NCI-H524 treated with DMSO at 0.1 percent for 48 hours (cell line): ENCODE data around the gene BACH2.
"Not testable (repeated sequence)": the region's sequence is repeated elsewhere in the genome, so short reads cannot be mapped to it uniquely, and the experiment has no call there.

Experiments
- DNase-seq: peaks from one replicate; lab custom pipeline; 2025; lab: John Stamatoyannopoulos, UW

Gene BACH2

DNA sequence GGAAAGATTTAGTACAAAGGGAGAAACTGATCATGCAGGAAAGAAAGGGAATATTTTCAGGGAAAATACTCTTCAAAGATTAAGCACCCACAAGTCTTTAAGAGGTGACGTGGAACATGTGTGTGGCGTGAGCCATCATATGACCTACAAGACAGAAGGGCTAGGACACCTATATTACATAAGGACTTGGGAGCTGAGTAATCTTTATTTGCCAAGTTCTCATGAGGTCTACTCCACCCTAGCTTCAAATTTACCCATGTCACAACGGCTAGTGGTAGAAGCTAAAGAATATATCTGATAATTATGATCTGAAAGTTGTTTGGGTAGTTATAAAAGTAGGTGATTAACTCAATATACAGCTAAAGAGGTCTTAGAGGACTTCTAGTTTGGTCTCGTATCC is 234.6 kb downstream of the BACH2 start:
- DNase-seq = no peak

DNA sequence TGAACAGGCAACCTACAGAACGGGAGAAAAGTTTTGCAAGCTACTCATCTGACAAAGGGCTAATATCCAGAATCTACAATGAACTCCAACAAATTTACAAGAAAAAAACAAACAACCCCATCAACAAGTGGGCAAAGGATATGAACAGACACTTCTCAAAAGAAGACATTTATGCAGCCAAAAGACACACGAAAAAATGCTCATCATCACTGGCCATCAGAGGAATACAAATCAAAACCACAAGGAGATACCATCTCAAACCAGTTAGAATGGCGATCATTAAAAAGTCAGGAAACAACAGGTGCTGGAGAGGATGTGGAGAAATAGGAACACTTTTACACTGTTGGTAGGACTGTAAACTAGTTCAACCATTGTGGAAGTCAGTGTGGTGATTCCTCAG is 237.5 kb downstream of the BACH2 start:
- DNase-seq = not testable (repeated sequence)

DNA sequence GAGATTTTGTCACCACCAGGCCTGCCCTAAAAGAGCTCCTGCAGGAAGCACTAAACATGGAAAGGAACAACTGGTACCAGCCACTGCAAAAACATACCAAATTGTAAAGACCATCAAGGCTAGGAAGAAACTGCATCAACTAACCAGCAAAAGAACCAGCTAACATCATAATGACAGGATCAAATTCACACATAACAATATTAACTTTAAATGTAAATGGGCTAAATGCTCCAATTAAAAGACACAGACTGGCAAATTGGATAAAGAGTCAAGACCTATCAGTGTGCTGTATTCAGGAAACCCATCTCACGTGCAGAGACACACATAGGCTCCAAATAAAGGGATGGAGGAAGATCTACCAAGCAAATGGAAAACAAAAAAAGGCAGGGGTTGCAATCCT is 240.7 kb downstream of the BACH2 start:
- DNase-seq = not testable (repeated sequence)

DNA sequence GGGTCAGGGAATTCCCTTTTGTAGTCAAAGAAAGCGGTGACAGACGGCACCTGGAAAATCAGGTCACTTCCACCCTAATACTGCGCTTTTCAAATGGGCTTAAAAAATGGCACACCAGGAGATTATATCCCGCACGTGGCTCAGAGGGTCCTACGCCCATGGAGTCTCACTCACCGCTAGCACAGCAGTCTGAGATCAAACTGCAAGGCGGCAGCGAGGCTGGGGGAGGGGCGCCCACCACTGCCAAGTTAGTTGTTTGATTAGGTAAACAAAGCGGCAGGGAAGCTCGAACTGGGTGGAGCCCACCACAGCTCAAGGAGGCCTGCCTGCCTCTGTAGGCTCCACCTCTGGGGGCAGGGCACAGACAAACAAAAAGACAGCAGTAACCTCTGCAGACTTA is 242.4 kb downstream of the BACH2 start:
- DNase-seq = not testable (repeated sequence)

DNA sequence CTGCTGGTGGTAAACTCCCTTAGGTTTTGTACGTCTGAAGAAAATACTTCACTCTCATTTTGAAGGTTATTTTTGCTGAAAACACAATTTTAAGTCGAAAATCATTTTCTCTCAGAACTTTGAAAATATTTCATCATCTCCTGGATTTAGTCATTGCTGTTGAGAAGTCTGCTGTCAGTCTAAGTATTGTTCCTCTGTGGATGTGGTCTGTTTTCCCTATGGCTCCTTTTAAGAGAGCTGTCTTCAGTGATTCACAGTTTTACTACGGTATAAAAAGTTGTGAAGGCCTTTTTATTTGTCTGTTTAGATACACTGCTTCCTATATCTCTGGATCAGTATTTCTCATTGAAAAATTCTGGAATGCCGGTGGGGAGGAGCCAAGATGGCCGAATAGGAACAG is 243.0 kb downstream of the BACH2 start:
- DNase-seq = no peak

DNA sequence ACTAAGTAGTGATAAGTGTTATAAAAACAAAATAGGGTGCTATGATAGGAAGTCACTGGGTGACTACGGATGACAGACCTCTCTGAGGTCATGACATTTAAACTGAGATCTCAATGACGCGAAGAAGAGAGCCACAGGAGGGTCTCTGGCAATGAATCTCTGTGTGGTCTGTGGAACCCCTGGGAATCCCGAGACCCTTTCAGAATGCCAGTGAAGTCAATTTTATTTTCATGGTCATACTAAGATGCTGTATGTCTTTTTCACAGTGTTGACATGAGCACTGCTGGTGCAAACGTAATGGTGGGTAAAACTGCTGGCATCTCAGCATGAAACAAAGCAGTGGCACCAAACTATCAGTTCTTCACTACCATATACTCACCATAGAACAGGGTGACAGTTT is 247.3 kb downstream of the BACH2 start:
- DNase-seq = no peak

DNA sequence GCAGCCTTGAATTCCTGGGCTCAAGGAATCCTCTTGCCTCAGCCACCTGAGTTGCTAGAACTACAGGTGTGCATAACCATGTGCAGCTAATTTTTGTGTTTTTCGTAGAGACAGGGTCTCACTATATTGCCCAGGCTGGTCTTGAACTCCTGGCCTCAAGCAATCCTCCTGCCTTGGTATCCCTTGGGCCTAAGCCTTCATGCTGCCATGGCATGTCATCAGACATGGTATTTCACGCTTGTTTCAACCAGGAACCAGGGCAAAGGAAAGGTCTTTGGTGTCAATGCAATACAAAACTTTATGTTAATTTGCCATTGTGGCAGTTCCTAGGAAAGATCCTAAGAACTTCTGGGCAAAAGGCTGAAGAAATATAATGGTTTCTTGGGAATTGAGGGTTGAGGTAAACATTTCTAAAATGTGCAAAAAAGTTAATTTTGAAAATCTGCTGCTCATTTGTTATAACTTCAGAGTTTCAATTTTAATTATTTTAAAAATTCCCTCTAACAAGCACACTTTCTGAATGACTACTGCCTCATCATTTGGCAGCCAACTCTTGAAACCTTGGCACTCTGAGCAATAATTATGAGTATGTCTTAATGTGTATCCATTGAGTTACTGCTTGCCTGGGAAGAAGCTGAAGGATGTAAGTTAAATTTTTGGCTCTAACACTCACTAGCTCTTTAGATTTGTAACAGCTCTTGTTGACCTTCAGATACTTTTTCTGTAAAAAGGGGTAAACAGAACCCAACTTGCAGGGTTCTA is 248.3 kb downstream of the BACH2 start:
- no peak for DNase-seq

DNA sequence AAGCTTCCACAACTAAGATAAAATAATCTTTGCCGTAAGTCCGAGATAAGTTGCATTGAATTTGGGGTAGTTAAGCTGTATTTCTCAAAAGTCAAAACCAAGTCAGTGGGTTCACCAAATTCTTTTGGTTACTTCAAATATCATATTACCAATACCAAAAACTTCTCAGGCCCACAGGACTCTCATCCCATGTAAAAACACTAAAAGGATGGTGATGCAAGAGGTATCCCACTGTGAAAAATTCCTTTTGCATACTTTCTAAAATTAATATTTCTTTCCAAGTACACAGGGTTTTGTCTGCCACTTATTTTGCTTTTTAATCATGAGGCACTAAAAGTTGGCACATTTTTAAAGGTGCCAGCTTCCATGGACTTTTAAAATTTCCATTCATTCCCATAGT is 251.1 kb downstream of the BACH2 start:
- no peak for DNase-seq

DNA sequence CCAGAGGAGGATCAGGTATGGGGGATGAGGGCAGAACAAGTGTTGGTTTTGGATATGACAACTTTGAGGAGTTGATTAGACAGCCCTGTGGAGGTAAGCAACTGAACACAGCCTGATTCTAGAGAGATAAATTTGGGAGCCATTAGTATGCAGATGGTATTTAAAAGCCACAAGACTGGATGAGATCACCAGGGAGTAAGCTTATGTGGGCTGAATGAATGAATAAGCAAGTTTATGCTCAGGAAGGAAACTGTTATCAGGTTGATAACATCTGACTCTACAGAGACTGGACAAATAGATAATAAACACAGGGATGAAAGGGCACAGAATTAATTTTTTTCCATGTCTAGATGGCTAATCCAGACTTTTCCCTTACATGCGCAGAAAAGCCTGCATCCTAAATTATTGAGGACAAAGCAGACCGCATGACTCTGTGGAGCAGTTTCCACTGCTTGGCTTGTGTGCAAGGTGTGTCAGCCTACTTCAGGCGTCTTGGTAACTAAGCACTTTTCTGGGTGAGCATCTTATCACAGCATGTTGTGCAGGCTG is 251.7 kb downstream of the BACH2 start:
- no peak for DNase-seq

DNA sequence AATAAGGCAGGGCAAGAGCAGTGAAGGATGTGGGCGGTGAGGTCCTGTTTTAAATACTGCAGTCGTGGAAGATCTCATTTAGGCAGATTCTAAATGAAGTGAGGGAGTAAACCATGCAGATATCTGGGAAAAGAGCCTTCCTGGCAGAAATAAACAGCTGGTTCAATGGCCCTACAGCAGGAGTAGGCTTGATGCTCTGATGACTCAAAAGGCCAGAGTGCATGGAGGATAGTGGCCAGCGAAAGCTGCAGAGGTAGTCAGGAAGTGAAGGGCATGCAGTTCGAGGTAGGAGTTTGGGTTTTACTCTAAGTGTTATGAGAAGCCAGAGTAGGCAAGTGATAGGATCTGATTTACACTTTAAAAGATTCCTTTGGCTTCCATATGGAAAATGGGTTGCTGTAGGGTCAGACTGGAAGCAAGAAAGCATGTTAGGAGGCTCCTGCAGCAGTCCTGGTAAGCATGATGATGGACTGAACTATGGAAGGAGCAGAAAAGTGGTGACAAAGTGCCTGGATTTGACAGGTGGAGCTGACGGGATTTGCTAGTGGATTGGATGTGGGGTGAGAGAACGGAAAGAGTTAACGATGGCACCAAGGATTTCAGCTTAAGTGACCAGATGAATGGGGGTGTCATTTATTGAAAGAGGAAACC is 252.3 kb downstream of the BACH2 start:
- DNase-seq = no peak

DNA sequence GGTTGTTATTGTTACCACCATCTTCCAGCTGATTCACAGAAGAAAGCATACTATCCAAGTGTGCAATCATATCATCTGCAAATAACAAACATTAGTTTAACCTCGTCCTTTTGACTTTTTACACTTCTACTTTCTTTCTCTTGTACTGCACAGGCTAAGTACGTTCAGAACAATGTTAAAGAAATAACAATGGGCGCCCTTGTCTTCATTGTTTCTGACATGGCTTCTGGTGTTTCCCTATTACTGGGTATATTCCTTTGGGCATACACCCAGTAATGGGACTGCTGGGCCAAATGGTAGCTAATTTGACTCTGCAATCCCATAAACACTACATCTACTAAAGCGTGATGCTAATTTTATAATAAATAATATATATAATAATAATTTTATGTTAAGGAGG is 255.7 kb downstream of the BACH2 start:
- no peak for DNase-seq

DNA sequence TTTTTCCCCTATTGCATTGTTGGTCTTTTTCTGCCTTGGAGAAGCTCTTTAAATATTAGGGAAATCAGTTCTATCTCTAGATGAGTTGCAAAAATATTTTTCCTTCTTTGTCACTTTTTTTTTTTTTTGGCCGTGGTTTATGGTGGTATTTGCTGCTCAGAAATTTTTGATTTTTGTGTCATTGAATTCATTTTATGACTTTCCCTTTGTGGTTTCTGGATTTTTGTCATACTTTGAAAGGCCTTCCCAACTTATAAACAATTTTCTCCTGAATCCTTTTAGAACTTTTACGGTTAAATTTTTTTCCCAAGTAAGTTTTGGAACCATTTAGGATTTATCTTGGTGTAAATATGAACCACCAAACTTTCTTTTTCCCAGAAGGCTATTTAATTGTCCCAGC is 256.7 kb downstream of the BACH2 start:
- DNase-seq = no peak

DNA sequence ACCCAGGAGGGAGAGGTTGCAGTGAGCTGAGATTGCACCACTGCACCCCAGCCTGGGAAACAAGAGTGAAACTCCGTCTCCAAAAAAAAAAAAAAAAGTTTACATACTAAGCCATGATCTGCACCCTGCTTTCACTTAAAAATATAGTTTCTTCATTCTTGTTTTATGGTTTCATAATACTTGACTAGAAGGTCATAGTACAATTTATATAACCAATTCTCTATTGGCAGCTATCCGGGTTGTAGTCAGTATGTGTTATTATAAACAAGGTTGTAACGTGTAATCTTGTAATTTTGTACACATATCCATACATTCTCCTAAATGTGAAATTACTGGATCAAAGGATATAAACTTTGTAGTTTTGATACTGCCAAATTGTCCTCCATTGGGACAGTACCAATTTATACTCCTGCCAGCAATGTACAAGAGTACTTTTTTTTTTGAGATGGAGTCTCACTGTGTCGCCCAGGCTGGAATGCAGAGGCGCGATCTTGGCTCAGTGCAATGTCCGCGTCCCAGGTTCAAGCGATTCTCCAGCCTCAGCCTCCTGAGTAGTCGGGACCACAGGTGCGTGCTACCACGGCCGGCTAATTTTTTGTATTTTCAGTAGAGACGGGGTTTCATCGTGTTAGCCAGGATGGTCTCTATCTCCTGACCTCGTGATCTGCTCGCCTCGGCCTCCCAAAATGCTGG is 257.5 kb downstream of the BACH2 start:
- no peak for DNase-seq

DNA sequence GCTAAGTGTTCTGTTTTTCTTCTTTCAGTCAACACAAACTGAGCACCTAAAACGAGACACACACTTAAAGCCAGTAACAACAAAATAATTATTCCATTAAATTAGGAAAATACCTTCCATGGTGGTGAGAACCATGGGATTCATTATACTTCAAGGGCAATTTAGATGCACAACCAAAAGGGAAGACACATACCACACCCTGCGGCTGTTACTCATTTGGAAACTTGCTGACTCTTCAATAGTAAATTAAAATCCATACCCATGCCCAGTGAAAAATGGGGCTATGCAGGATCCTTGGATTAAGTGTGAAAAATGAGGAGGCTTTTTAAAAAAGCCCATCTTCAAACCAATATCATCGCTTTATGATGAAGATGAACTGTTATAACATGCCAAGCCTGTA is 259.7 kb downstream of the BACH2 start:
- DNase-seq = no peak

DNA sequence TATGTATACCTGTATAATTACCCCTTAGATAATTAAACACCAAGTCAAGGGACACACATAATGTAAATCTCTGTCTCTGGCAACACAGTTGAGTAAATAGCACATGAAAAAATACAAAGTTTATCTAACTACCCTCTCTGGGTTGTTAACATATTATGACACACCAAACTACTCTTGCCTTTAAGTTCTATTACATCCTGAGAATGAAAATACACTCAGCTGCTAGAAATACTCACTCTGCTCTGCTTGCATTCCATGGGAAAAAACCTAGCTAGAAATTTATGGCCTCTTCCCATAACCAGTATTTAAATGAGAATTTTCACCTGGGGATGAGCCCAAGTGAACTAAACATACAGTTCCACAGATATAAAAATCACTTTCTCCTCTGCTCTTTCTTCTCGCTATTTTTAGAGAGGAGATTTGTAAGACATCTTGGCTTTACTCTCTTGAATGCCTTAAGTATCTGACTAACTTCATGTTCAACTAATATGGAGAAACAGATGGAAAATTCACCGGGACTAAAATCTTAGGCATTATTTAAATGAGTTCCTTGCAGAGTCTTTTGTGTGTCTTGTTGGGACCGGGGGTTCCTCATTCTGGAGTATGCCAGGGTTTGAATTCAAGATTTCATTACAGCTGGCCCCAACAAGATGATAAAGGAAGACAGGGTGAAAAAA is 261.5 kb downstream of the BACH2 start:
- DNase-seq = no peak

DNA sequence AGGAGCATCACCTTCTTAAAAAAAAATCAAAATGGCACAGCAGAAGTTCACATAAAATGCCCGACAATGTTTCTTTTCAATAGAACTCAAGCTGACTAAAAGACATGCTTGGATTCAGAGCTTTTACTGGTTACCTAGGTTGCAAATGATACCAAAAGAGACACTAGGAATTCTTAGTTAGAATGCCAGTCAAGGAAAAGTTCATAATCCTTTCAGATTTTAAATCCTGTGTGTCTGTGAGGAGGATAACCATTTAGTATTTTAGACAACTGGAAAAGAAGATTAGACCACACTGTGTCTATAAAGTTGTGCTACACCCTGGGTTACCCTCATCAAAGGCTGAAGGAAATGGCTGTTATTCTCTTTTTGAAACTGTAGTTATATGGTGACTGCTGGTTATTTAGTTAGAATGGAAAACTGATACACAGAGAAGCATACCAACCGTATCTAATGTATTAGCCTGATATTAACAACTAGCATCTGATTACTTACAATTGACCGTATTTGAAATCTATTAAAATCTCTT is 262.8 kb downstream of the BACH2 start:
- no peak for DNase-seq

DNA sequence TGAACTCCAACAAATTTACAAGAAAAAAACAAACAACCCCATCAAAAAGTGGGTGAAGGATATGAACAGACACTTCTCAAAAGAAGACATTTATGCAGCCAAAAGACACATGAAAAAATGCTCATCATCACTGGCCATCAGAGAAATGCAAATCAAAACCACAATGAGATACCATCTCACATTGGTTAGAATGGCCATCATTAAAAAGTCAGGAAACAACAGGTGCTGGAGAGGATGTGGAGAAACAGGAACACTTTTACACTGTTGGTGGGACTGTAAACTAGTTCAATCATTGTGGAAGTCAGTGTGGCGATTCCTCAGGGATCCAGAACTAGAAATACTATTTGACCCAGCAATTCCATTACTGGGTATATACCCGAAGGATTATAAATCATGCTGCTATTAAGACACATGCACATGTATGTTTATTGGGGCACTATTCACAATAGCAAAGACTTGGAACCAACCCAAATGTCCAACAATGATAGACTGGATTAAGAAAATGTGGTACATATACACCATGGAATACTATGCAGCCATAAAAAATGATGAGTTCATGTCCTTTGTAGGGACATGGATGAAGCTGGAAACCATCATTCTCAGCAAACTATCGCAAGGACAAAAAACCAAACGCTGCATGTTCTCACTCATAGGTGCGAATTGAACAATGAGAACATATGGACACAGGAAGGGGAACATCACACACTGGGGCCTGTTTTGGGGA is 264.0 kb downstream of the BACH2 start:
- not testable (repeated sequence) for DNase-seq

DNA sequence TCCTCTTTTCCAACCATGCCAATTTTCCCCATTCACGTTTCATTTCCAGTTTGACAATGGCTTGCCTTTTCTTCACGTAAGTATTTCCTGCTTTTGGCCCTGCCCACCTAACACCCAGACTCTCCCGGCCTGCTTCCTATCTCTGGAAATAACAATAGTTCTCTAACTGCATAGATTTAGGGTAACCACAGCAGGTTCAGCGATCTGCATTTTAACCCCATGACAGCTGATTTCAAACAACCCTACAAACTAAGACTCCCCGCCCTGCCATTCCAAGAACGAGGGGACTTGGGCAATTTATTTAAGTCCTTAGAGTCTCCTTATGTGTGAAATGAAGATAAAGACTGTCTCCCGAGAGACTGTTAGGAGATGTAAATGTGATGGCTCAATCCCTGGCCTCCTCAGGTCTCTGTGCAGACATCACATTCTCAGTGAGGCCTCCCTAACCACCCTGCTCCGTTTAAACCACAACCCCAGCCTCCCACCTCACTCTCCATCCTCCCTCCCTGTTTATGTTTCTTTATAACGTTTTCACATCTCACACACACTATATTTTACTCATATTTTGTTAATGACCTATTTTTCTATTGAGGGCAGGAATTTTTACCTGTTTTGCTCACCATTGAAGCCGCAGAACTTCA is 267.5 kb downstream of the BACH2 start:
- no peak for DNase-seq

DNA sequence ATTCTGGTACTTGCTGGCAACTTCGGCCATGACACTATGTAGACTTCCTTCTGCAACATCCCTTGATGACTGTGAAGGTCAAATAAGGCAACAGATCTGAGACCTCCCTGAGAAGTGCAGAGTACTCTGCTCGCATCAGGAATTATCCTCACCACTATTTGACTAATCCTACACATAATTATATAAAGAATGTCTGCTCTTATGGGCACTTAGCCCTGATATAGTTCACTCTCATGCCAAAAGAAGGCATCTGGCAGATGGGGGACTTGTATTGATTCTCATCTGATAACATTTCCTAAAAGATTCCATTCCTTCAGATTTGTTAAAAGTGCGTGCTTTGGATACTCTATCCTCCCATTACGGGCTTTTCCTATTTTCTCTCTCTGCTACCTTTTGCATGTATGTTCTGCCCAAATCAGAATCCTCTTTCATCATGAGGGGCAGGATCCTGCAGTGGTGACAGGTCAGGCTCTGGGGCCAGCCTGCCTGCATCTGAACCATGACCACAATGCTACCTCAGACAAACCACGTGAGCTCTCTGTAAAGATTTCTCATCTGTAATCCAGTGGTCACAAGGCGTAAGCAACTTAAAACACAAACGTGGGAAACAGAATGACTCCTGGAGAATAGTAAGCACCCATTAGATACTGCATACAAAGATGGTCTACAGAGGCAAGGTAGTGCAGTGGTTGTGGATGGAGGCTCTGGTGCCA is 268.4 kb downstream of the BACH2 start:
- DNase-seq = peak; percentile 90

DNA sequence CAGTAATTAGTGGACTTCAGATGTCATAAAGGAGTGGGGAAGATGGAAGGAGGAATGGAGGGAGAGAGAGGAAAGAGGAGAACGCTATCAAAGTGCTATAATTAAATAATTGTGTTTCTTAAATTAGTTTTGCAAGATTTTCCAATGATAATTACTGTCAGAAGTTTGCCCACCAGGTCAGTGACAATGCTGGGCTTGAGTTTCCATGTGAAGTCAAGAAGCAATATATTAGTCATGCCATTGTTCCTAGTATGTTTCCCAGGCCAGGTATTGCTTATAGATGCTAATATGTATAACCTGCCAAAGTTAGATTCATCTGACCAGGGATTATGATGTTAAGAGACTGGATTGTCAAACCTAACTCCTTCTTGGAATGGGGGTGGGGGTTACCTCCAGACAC is 270.4 kb downstream of the BACH2 start:
- no peak for DNase-seq
